IPS-NIHi11 (cell line): ENCODE data around the gene ABCB4.

ENCODE experiments used
- DNase-seq: peaks from one replicate; pipeline ENCODE4 v3.0.0; 2012; ENCODE audit warnings: mixed read lengths, low spot score

The ABCB4 gene

DNA sequence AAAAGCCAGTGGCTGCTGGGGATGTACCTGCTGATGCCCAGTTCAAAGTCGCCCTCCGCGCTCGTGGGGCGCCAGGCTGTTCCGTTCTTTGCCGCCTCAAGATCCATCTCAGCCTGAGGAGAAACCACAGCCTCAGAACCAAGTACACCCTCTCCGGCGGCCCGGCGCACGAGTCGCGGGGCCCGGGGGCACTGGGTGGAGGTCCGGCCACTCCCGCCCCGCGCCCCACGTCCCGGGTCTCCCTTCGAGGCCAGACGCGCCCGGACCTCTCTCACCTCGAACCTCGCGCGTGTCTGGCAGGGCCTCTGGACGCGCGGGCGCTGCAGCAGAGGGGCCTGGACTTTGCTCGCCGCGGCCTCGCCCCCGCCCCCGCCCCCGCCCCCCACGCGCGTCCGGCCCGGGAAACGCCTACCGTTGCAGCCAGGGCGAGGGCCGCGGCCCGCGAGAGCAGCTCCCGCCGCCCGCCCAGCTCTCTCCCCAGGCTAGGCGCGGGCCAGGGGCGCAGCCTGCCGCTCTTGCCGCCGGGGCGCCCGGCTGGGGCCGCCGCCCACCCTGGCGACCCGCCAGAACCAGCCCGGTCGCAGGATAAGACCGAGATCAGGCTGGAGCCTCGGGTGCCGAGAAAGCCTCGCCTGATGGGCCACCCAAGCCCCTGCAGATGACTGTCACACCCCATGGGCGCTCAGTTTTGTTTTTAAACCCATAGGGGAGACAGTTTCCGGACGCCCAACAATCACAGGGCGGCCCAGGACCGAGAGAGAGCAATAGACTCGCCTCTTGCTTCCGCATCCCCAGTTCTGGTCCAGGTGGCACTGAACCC is at the start of gene ABCB4:
TSS of gene ABCB4 (minus strand) at position 322 of the 820 bp plus-strand sequence. CDS start at position 107, 215 bp downstream.
- DNase-seq, result peak; percentile 43

DNA sequence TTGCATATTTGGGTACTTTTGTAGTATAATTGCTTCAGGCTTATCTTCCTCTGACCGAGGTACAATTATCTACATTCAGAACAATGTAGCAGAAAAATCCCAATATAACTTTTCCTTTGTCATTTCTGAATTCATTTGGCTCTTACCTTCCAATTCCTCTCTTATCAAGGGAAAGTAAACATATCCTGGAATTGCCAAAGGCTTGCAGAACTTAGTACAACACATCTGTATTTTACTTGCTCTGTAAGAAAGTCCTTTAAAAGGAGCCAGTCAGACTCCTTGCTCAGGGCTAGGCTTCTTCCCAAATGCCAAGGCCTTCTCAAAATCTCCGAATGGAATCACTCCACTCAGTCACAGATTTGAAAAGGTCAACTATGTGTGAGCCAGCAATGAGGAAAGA is 43.3 kb upstream of the ABCB4 start:
- DNase-seq, result no peak

DNA sequence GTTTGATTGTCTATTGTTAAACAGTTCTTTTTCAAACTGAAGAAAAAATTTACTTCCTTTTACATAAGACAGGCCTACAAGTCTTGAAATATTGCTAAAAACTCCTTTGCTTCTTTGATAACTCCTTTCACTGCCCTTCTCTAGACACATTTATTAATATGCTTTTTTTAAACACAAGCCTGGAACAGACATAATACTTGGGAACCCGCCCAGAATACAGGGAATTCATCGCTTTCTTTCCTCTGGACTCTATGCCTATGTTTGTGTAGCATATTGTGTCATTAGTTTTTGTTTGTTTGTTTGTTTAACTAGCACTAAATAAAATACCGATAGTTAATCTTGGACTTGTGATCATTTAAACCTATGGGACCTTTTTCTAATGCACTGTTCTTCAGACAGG is 42.4 kb upstream of the ABCB4 start:
- no peak for DNase-seq

DNA sequence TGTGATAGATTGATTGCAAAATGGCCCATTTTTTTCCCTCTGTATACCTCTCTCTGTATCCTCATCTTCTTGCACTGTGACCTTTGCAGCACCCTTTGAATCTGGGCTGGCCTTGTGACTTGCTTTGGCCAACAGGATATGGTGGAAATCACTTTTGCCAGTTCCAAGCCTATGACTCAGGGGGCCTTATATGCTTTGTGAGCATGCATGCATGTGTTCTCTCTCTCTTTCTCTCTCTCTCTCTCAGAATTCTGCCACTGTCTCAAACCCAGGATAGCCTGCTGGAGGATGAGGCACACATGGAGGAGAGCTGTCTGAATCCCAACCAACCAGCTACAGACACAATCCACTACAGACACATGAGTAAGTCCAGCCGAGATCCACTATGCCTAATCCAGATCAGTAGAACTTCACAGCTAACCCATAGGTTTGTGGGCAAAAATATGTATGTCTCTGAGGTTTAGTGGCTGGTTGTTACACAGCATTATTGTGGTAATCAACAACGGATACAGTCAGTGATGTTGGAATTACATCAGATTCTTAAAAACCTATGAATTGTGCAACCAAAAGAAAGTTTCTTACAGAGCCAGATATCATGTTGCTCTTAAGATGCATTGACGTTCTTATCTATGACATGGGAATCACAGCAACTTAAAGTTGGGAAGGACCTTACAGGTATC is 41.8 kb upstream of the ABCB4 start:
- DNase-seq, result no peak

DNA sequence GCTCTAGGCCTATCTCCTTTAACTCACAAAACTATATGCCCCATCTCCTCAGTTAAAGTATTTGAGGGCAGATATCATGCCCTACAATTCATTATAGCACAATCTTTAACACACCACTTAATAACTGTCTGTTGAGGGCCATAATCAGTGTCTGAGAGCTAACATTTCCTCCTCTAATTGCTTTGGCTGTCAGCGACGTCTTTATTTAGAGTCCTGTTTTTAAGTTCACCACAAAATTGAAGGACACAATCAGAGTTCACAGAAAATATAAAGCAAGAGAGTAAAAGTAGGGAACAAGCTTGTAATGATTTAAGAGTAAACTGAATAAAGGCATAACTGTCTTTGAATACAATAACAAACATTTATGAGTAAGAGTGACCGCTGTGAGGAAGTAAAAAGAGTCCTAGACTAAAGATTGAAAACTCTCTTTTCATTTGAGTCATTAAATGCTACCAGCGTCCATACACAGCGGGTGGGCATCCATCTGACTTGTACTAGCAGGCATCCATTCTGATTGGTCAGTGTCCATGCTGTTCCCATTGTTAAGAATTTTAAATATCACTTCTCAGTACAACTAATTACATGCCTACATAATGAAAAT is 38.4 kb upstream of the ABCB4 start:
- no peak for DNase-seq

DNA sequence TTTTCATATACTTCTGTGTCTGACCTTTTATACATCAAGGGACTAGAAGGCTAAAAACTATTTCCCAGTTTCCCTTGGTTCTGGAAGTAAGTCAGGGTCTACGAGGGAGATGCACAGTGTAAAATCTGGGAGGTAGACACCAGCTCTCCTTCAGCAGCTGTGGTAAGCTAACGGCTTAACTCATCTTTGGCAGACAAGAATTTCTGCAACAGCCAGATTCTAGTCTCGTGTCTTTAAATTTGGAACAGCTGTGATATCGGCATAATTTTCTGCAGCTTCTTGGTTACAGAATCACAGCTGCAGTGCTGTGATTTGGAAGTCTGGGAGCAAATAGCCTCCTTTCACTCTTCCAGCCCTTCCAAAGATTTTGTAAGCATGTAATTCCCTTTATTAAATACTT is 37.4 kb upstream of the ABCB4 start:
- no peak for DNase-seq

DNA sequence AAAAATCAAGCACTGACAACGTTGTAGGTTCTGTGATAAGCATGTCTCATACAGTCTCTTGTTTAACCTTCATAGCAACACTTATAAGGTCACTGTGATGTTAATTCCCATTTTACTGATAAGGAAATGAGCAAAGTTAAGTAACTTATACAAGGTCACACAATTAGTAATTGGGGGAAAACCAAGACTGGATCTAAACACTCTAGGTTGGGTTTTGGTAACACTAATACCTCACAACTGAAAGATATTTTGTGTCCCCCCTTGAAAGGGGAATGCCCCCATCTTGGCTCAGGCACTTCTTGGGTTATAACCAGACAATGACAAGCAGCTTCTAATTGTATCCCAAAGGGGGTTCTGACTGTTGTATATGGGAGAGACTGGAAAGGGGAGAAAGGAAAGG is 36.0 kb upstream of the ABCB4 start:
- no peak for DNase-seq

DNA sequence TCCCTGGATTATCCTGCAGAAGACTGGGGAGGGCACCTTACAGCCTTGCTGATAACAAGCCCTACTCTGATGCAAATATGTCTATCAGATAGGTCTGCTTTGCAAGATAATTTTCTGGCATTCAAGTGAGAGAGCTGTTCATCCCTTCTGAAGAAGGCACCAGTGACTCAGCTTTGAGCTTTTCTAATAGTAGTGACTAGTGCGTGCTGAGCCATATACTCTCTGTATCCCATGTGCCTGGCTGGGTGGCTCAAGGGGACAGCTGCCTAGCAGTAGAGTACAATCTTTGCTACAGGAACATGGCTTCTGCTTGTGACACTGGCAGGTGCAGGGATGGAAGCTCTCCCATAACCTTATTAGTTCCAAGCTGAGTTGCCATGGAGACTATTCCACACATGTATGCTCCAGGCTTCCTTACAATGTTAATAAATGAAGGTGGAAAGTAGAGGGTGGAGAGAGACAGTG is 35.0 kb upstream of the ABCB4 start:
- no peak for DNase-seq

DNA sequence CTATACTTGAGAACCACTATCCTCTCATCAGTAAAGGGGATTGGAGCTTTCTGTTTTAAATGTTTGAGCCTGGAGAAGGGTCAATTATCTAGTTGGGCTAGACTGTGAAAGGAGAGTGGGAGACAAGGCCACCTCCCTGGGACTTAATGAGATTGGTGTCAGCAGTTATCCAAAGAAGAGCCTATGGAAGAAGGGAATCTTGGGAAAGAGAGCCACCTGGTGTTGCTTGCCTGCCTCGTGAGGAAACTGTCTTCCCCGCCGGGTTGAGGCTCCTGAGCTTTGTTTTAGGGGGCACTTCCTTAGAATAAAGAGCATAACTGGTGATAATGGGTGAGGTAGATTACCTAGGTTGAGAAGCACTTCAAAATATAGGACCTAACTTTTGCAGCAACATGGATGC is 32.0 kb upstream of the ABCB4 start:
- peak; percentile 67 for DNase-seq

DNA sequence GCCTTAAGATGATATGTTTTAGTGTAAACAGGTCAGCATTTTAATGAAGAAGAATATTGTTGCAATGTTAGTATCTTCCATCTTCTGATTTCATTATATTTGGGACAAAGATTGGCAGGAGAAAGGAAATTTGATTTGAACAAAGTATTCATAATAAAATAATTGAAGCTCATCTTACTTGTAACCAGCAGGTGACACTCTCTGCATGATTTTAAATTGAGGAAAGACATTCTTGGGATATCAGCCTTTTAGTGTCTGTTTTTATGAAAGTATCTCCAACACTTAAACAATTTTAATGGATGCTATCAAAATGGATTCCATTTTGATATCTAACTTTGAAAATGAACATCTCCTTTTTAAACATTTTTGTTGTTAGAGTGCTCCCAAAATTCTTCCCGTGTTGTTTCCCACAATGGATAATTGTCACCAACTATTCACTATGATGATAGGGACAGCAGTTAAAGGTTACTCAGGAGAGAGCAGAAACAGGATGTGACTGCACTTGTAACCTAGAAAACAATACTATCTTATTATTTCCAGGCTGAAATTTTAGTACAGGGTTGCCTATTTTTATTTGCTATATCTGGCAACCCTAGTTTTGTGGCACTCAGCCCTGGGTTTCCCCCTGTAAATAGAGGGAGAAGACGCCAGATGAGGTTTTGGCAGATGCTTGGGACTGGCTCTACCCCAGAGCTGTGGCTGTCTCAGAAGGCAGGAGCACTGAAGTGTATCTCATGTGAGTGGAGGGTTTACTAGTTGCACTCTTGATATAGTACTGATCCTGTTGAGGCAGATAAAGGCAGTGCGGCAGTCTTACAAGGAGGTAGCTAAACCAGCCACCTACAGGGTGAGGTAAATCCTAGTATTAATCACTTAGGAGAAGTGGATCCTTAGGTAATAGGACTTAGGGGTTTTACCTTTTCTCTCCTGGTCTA is 31.0 kb upstream of the ABCB4 start:
- no peak for DNase-seq

DNA sequence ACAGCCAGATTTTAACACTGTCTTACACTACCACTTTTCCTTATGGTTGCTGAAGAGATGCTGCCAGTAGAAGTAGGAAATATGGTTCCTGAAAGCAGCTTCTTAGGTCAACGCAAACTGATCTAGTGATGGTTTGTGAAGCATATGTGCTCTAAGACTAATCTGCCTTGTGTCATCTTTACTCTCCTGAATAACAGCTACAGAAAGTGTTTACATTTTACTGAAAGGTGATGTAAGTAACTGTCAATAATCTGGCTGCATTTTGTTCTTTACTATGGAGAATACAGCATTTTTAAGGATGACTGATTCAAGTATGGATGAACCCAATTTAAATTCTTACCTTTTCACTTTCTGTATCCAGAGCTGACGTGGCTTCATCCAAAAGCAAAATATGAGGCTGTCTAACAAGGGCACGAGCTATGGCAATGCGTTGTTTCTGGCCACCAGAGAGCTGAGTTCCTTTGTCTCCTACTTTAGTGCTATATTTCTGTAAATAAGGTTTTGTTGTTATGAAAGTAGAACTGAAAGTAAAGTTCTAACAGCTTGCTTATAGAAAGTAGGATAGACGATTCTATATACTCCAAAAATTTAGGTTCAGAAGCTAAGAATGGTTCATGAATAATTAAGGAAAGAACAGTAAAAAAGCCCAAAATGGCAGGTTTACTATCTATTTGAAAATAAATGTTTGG is 30.2 kb upstream of the ABCB4 start:
- no peak for DNase-seq

DNA sequence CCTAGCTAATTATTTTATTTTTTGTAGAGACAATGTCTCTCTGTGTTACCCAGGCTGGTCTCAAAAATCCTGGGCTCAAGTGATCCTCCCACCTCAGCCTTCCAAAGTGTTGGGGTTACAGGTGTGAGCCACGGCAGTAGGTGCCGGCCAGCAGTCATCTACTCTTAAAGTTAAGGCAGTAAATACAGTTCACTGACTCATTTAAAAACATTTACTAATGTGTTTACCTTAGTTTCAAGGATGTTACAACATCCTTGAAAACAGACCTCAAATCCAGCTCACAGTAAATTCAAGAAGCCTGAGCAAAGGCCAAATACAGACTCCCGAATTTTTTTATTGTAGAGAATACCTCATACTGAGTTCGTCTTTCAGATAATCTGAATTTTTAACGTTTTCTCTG is 29.6 kb upstream of the ABCB4 start:
- DNase-seq, result no peak

DNA sequence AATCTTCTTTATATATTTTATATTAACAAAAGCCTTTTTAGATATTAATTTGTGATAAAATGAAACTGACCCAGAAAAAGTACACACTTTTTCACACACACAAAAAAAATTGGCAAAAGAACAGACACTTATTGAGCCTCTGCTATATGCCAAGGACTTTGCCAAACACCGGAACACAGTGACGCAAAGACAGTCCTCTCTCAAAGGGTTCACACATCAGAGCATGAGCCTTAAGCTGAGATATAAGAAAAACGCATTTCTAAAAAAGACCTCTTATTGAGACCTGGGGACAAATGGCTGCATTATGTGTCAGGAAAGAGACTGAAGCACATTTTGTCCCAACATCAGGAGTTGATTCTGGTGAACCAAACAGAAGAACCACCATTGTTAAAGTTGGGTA is 24.0 kb upstream of the ABCB4 start:
- no peak for DNase-seq

DNA sequence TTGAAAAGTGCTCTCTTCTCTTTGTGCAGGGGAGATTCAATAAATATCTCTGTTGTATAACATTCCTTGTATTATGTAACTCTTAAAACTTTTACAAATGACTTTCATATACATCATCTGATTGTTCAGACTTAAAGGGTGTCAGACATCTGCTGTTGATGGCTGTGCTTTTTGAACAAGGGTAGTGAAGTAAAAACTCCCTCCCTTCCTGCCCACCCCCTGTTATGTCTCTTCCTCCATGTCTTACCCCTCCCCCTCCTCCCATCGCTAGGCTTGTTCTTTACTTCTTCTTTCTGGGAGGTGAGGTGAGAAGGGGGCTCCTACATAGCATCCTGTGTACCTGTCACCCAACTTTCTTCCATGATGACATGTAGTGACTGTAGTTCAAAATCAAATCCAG is 23.4 kb upstream of the ABCB4 start:
- DNase-seq, result no peak

DNA sequence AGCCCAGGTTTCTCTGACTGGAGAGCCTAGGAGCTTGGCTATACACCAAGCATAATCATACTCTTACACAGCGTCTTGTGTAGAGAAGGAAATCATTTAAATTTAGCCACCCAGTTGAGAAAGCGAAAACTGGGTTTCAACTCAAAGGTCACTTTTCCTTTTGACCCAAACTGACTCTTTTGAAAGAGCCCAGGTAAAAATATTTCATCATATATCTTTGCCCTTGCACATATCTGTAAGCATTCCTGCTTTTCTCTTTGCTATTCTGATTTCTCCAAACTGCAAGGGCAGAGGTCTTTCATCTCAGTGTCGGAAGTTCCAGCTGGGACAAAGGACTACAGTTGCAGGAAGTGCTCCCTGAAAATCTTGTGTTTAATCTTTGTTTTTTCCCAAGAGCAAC is 22.0 kb upstream of the ABCB4 start:
- DNase-seq, result no peak

DNA sequence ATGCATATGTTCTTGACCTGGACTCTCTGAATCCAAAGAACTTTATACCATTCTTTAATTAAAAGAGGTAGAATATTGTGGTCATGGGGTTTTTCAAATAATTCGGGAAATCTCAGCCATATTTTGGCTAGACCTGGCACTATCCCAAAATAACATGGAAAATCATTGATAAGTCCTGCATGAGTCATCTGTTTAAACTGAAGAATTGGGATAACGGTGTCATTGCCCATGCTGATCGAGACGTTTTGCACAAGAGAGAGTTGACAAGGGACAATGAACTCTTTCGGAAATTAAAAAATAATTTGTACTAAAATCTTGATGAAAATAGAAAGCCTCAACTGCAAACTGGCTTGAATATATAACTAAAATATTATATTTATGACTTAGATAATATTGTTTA is 19.9 kb upstream of the ABCB4 start:
- no peak for DNase-seq

DNA sequence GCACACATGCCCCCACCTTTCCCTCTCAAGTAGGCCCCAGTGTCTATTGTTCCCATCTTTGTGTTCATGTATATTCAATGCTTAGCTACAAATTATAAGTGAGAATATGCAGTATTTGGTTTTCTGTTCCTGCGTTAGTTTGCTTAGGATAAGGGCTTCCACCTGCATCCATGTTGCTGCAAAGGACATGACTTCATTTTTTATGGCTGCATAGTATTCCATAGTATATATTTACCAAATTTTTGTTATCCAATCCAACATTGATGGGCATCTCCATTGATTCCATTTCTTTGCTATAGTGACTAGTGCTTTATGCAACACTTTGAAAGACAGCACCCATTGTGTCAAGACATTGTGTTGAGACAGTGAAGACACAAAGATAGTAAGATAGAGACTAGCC is 19.0 kb upstream of the ABCB4 start:
- no peak for DNase-seq

DNA sequence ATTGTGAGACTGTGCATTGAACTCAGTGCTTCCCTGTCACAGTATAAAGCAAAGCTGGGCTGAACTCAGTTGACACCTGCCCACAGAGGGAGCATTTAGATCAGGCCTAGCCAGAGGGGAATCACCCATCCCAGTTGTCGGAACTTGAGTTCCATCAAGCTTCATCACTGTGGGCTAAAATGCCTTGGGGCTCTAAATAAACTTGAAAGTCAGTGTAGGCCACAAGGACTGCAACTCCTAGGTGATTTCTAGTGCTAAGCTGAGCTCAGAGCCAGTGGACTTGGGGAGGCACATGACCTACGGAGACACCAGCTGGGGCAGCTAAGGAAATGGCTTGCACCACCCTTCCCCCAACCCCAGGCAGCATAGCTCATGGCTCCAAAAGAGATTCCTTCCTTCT is 7.7 kb upstream of the ABCB4 start:
- DNase-seq, result no peak

DNA sequence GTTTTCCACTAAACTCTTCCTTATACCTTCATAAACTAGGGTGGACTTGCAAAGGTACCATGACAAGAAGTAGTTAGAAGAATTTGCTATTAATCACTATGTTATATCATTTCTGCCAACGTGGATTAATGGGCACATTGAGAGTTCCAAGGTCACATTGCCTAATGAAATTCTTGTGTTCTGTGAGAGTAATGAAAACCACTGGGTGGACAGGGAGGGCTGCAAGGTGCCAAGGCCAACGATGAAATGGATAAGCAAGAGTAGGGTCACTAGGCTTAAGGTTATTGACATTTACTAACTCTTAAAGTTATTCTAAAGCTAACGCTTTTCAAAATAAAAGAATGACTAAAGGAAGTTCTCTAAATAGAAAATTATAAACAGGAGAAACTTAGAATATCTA is 6.6 kb upstream of the ABCB4 start:
- no peak for DNase-seq

DNA sequence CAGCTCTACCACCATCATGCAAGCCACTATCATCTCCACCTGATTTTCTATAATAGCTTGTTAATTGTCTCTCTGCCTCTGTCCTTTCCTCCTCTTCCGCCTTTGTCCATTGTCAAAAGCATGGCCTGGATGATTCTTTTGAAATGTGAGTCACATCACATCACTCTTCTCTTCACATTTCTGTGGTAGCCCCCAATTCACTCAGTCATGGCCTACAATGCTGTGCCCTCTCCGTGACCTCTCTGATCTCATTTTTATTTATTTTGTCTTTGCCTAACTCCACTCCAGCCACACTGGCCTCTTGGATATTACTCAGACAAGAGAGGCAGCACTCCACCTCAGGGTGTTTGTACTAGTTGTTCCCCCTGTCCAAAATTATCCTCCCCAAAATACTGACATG is 4.9 kb upstream of the ABCB4 start:
- DNase-seq, result no peak

DNA sequence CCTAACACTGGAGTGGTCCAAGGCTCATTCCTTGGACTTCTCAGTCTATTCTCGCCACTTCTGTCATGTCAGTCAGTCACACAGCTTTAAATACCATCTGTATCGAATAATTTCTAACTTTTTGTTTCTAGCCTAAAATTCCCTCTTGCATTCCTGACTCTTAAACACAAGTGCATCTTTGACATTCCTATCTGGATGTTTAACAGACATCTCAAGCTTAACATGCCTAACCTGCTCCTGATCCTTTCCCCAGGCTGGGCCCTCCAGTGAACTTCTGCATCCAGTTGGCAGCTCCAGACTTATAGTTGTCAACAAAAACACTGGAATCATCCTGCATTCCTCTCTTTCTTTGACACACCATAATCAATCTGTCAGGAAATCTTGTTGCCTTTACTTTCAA is 4.5 kb upstream of the ABCB4 start:
- DNase-seq, result no peak

DNA sequence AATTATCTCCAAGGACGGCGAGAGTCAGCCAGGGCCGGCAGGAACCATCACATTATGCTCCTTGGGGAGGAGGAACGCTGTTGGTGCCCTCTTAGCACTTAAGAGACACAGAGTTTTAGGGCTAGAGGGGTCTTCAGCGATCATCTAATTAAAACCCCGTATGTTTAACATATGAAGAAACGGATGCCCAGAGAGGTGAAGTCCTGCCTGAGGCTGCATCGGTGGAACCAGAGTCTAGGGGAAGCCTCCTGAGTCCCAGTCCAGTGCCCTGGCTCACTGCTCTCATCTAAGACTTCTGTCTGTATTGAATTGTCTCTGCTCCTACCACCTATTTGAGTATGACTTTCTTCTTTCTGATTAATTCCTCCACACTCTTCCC is 688 bp upstream of the ABCB4 start:
- DNase-seq, result no peak
